GM18502 (cell line): ENCODE results near the gene FARS2.

Source experiments
- ATAC-seq: cut with Tn5 transposase; IDR thresholded peaks from one replicate; pipeline ENCODE4 v1.9.1; 2021; ENCODE audit warnings: mild to moderate bottlenecking; ENCODE audit not compliant: unreplicated experiment, poor library complexity

FARS2 gene

DNA sequence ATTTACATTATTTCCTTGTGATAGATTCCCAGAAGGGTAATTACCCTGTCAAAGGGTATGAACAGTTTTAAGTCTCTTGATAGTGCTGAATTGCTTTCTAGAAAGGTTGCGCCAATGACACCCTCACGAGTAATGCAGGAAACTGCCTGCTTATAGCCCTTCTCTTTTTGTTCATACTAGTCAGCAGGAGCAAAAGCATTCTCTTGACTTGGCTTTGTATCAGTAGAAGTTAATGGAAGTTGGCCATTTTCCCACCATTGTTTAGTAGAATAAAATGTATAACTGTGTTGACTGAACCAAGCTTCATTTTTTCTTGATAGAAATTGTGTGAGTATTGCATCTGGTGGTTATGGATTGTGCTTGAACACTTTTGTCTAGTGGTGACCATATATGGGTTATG, 100.1 kb downstream of the FARS2 start:
- ATAC-seq, result no peak

DNA sequence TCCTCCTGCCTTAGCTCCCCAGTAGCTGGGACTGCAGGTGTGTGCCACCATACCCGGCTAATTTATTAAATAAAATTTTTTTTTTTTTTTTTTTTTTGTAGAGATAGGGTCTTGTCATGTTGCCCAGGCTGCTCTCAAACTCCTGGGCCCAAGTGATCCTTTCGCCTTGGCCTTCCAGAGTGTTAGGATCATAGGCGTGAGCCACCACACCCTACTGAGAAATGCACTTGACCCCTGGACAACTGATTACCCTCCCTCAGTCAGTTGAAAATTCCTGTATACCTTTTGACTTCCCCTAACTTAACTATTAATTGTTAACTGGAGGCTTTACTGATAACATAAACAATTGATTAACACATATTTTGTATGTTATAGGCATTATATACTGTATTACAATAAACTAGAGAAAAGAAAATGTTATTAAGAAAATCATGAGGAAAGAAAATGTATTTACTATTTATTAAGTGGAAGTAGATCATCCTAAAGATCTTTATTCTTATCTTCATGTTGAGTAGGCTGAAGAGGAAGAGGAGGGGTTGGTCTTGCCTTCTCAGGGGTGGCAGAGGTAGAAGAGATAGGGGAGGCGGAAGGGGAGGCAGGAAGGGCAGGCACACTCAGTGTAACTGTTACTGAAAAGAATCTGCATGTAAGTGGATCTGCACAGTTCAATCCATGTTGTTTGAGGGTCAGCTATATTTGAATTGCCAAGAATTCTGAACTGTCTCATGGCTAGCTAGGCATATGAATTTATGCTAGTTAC, 104.3 kb downstream of the FARS2 start:
- no peak for ATAC-seq

DNA sequence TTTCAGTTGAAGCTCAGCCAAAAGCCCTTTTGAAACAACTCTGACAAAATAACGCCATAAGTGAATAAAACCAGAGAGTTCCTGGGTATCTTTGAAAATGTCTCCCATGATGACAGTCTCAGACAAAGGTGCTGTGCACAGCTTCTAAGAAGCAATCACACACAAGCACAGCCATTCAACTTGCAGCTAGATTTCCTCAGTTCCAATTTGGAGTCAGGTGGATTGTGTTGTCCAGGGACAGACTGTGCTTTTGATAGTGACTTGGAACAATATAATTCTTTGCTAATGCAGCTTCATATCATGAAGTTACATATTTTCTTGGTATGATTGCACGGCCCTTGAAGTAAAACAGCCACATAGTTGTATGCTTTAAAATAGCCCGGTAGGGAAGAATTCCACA, 105.6 kb downstream of the FARS2 start:
- no peak for ATAC-seq

DNA sequence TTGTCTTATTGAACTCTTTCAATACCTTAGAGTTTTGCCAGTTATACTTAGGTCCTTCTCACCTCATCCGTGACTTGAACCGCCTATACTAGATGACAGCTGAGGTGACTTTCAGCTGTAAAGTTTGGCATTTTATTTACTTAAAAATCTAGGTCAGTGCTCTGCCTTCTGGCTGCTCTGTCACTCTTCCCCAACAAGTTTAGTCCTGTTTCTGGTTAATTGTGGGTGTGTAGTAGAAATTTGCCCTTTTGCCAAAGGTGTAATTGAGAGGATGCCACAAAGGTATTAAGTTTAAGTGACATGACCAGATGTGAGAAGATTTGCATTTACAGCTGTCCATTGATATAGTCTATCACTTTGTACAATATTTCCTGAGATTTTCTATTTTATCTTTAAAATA, 106.2 kb downstream of the FARS2 start:
- ATAC-seq, result no peak

DNA sequence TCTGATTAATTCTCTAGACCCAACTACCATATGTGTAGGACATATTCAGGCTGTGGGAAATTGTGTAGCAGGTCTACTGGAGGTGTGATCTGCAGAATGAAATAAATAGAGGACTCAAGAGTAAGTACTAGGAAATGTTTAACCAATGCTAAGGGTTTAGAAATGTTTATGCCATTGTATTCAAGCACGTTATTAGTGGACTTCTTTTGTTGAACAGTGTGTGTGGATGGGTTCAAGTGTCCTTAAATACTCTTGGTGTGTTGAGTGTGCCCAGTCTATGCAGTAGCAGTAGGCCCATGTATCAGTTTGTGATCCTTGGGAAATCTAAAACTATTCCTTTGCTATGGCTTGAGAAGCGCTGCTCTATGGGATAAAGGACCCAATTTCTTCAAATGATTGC, 112.1 kb downstream of the FARS2 start:
- ATAC-seq, result no peak

DNA sequence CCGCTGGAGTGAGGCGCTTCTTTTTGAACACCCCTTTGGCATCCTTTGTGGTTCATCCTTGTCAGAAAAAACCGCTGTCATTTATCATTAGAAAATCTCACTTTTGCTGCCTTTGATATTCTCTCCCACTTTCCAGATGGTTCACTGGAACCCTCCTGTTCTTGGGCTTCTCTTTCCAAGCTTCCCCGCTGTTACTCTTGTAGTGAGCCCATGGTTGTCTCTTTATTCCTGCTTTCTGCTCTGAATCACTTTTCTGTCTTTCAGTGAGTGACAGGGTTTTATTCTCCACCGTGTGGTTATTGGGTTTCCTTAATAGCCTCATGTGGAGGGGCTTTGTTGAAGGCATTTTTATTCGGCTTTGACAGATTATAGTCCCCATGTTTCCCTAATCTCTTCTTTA, 117.0 kb downstream of the FARS2 start:
- ATAC-seq, result no peak

DNA sequence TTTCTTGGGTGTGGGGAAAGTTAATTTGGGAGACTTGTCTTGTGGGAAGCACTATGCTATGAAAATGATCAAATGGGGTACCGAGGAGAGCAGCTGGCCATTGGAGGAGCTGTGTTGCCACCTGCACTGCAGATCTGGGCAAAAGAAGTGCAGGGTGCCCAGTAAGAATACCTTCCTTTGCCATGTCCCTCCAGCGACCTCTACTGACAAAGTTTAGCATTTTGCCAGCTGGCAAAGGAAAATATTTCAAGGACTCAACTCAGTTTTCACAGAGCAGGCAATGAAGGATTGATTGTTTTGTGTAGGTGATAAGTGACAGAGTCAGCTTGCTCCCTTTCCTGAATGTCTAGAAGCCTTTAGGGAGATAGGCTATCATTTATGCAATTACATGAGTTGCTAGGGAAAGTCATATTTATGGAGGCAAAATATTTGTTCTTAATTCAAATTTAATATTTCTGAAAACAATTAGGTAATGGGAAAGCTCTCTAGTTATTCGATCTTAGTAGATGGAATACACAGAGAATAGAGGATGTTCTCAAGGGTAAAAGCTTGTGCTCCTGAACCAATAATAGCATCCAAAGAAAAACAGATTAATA, 118.4 kb downstream of the FARS2 start:
- no peak for ATAC-seq

DNA sequence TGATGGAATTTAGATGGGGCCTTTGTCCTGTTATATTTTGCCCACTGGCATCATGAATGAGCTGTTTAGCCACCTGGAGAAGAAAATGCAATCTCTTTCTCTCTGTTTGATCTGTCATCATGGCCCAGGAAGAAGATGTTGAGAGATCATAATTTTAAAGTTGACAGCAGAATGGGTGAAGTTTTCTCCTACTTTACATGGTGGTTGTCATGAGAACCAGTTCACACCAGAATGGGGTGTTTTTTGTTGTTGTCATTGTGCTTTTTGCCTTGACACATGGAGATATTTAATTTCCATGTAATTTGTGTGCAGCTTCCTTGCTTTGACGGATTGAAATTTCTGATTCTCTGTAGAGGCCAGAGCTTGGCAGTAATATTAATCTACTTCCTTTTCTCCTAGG, 122.5 kb downstream of the FARS2 start:
- ATAC-seq, result no peak

DNA sequence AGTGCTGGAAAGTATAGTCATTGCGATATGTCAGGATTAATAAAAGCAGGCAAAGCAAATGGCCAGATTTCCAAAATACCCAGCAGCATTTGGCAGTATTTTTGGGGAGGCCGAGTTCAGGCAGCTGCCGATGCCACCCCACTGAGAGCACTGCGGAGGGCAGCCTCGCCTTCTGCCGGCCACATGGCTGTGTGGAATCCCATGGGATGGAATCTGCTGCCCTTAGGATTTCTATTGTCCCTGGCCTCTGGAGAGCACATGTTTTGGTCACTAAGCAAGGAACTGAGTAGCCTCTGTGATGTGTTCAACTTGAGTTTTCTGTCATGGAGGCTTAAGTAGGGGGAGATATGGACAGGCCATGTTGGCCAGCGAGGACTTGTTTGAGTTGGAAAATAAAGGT, 123.0 kb downstream of the FARS2 start:
- no peak for ATAC-seq

DNA sequence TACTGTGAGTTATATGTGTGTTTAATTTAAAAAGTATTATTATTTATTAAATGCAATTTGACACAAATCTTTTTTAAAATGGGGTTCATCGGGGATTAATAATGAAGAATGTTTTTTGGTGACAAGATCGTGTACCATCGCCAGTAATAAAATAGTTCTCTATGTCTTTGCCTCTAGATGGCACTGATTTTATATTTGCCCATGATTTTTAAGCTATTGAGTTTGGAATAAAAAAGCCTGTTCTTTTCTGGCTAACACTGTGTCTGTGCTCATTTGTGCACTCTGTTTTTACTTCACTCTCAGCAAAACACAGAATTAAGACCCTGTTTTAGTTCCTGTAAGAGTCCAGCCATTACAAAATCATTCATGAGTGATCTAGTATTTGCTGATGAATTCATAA, 127.0 kb downstream of the FARS2 start:
- no peak for ATAC-seq

DNA sequence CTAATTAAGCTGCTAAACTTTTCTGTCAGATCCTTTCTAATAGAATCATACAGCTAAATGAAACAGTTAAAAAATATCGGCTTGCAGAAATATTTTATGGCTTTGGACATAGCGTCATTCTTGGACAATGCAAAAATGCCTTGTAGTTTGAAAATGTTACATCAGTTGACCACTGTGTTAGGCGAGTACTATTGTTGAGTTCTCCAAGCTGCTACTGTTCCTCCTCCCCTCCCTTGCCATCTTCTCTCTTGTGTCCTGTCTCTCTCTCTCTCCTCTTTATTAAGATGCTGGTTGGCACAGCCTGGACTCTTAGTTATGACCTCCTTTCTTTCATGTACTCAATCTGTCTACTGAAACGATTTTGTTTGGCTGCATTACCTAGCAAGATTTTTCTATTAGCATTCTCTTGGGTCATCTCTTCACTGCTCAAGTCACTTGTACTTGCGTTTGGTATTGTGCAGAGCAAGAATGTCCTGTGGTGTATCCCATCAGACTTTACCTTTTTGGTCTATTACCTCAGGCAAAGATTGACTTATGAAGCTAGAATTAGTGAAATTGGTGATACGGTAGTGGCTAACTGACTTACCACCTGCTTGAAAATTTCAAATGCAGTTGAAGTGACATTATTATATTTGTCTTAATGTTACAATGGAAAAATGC, 127.9 kb downstream of the FARS2 start:
- no peak for ATAC-seq

DNA sequence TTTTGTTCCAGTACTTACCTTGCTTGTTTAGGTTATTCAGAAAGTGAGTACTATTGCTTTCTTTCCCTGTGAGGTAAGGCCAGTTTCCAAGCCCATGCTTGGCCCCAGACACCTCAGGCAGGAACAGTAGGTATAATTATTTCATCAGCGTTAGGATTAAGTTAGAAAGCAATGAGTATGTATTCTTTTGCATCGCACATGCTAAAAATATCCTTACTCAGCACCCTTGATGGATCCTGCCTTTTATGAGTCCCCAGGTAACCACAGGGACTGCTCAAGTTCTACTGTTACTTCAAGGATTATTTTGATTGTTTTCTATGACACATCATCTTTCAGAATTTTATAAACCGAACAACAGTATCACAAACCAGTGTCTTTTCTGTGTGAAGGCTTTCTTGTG, 128.9 kb downstream of the FARS2 start:
- ATAC-seq, result no peak

DNA sequence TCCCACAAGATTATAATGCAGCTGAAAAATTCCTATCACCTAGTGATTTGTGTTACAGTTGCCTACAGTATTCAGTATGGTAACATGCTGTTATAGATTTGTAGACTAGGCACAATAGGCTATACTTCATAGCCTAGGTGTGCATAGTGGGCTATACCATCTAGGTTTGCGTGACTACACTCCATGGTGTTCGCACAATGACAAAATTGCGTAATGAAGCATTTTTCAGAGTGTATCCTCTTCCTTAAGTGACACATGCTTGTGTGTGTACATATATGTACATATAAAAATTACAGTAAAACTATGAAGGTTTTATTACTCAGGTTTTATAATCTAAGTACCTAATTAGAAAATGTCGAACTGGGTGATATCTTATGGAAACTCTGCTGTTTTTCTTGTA, 133.0 kb downstream of the FARS2 start:
- no peak for ATAC-seq

DNA sequence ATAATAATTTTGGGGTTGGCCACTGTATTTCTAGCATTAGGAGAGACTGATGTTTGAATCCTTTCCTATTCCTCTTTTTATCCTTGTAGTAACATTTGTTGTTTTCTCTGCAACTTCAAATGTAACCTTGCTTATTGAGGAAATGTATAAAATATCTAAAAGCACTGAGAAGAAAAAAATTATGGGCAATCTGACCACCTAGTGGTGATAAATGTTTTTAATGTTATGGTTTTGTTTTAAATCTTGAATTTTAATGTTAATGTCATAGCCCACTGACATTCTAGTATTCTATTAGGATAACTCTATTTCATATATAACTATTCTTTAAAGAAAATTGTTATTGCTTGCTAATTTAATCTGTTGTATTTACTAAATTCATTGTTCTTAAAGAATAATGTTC, 134.4 kb downstream of the FARS2 start:
- no peak for ATAC-seq

DNA sequence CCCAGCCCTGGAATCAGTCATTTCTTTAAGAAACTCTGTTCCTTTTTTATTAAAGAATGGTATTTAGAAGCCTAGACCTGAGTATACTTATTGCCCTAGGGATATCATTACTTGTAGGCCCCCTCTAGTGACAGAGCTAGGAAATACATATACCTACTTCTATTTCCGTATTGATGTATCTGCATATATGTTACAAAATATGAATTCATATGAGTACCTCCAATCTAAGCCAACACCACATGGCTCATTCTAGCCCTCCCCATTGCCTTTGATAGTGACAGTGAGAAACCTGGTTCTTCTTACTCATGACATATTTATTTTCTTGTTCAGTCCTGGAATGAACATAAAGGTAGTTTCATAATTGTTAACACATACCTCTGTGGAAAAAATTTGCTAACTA, 137.2 kb downstream of the FARS2 start:
- peak; percentile 83 for ATAC-seq

DNA sequence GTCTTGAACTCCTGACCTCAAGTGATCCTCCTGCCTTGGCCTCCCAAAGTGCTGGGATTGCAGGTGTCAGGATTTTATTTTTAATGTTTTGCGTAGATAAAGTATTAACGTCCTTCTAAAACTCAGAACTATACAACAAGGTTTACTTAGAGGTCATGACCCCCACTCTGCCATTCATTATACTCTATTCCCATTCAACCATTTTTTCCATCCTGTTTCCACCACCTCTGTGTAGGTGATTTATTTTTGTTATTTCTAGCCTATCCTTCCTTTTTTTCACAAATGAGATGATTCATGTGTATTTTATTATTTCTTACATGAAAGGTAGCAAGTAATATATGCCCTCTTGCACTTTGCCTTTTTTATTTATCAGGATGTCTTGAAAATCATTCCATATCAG, 138.1 kb downstream of the FARS2 start:
- ATAC-seq, result no peak

DNA sequence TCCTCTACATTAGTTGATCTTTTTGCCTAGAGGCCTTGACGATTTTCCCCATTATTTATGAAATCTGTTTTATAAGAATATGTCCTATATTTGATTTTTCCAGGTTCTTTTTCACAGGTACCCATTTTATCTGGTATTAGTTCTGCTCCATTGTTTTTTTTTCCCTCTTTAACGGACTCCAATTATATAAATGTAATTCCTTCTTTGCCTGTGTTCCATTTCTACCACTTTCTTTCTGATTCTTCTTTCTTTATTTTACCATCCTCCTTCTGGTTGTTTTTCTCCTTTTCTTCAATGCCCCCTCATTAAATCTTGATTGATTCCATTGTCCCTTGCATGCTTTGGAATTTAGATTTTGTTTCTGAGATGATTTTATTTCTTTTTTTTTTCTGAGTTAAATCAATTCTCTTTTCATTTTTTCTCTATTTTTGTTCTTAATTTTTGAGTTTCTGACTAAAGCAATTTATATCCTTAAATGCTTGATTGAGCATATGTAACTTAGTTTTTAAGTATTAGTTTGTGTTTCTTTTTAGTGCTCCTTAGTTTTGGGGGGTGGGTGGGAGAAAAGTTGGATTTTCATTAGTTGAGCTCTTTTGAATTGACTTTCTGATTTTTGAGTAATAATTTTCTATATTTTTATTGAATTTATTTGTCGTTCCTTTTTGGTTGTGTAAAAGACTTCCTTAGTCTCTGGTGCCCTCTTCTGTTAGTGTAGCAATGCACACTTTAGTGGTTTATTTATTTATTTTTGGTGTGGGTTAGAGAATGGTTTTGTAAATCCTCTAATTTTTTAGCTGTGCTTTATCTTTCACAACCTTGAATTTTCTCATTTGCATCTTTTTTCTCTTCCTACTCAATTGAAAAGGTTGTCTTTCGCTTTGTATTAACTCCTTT, 140.8 kb downstream of the FARS2 start:
- ATAC-seq, result no peak

DNA sequence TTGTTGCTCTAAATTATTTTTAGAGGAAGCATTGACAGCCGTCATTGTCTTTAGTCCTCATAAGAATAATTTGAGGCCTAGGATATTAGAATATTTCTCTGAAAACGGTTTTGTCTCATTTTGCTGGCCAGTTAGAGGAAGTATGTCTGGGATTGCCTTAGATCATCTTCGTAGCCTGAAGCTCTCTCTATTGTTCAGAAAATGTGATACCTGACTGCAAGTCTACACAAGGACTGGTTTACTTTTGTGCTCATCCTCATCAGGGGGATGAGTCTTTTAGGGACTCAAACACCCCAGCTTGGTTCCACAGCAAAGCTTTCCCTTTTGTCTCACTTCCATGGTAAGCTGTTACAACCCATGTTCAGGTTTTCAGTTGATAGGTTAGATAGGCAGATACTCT, 141.8 kb downstream of the FARS2 start:
- no peak for ATAC-seq

DNA sequence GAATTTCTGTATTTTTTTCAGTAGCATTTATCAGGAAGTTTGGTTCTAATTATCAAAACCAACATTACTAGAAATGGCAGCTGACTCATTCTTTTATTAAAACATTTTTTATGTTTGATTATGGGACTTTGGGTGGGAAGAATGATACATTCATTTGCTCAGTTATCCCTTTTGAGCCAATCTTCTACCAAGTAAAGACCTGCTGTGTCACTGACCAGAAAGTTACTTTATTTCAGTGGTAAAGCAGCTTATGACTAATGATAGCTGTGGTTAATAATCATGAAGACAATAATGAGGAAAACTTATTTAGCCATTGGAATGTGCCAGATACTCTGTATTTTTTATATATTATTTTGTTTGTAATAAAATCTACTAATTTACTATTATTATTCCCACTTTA, 142.3 kb downstream of the FARS2 start:
- ATAC-seq, result no peak

DNA sequence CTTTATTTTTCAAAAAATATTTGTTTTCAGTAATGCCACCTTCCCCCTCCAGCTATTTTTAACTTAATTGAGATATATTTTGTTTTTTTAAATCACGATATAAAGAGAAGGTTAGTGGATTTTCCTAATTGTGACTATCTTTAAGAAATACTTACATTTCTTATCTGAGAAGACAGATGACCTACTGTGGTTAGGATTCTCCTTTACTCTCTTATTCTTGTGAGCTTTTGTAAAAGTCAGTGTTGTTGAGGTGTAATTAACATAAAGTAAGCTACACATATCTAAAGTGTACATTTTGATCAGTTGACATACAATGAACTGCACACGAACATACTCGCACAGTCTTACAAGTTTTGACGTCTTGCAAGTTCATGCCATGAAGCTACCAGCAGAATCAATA, 144.7 kb downstream of the FARS2 start:
- ATAC-seq, result no peak

DNA sequence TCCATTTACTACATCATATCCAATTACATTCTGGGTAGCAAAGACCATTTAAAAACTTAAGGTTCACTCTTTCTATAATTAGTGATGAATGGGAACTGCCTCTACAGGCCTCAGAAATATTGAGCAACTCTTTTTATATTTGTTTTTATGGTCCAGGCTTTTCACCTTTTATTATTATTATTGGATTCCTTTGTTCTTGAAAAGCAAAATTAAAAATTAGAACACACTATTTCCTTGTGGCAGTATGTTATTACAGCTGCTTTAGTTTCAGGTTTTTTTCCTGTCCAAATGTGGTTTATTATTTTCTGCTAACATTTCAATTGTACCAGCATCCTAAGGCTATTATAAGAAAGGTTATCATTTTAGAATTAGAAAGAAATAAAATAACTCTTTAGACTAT, 150.1 kb downstream of the FARS2 start:
- no peak for ATAC-seq
